Measurements from ENCODE around the gene LTB4R. TPM values are rescaled to one million over a fixed set of nuclear protein-coding genes. Genes with fewer than 3 reads are reported as not detected.
"Not testable (repeated sequence)": the region's sequence is repeated elsewhere in the genome, so short reads cannot be mapped to it uniquely, and the experiment has no call there.

LTB4R gene
- total RNA-seq, 2 donors from 2014 or later: 11.8 to 14.2 TPM

GRCh38 chr14:24347134-24347533, 35.8 kb downstream of the LTB4R start:
- H3K9me3 ChIP-seq: no peaks in the 10 kb centered on the region
- no peak overlapping the region for H3K27ac ChIP-seq
- WGBS: 63% methylated on average over 1 of the region's 1 CpG

DNA sequence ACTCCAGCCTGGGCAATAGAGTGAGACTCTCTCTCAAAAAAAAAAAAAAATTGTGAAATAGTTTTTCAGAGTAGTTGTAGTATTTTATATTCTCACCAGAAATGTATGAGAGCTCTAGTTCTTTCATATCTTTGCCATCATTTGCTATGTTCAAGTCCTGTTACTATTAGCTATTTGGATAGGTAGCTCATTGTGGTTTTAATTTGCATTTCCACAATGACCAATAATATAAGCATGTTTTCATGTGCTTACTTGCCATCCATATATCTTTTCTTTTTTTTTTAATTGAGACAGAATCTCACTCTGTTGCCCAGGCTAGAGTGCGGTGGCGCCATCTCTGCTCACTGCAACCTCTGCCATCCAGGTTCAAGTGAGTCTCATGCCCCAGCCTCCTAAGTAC, 36.9 kb downstream of the LTB4R start:
- DNase-seq (ENCODE audit: low spot score): no peak
- Histone ChIP-seq H3K9me3 (no peaks in the 10 kb centered on the region), H3K27ac (no peak overlapping the region), H3K36me3 (no peaks in the 10 kb centered on the region), H3K4me1 (replicated peaks) (no peaks in the 10 kb centered on the region), H3K4me3 (no peak overlapping the region), H3K27me3 (replicated peaks; ENCODE audit: insufficient read depth) (no peaks in the 10 kb centered on the region)
- WGBS: 87% methylated on average over 2 of the region's 2 CpGs
- intact Hi-C loops (cut with DNase I): no loop called here
- TF ChIP-seq POLR2AphosphoS5 (IDR thresholded peaks at IDR 0.05) (no peak), POLR2A (IDR thresholded peaks at IDR 0.05) (no peak)
- TF ChIP-seq, protein P1, sequence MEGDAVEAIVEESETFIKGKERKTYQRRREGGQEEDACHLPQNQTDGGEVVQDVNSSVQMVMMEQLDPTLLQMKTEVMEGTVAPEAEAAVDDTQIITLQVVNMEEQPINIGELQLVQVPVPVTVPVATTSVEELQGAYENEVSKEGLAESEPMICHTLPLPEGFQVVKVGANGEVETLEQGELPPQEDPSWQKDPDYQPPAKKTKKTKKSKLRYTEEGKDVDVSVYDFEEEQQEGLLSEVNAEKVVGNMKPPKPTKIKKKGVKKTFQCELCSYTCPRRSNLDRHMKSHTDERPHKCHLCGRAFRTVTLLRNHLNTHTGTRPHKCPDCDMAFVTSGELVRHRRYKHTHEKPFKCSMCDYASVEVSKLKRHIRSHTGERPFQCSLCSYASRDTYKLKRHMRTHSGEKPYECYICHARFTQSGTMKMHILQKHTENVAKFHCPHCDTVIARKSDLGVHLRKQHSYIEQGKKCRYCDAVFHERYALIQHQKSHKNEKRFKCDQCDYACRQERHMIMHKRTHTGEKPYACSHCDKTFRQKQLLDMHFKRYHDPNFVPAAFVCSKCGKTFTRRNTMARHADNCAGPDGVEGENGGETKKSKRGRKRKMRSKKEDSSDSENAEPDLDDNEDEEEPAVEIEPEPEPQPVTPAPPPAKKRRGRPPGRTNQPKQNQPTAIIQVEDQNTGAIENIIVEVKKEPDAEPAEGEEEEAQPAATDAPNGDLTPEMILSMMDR (IDR thresholded peaks at IDR 0.05): no peak

More at GRCh38 chr14:24347134-24347533, 35.8 kb downstream of the LTB4R start:
- Histone ChIP-seq H3K27me3 (replicated peaks; ENCODE audit: insufficient read depth) (no peaks in the 10 kb centered on the region), H3K4me3 (no peak overlapping the region), H3K4me1 (replicated peaks) (no peaks in the 10 kb centered on the region), H3K36me3 (no peaks in the 10 kb centered on the region)
- TF ChIP-seq POLR2A (IDR thresholded peaks at IDR 0.05): no peak
- no peak for TF ChIP-seq POLR2AphosphoS5 (IDR thresholded peaks at IDR 0.05)
- TF ChIP-seq, protein P1 (IDR thresholded peaks at IDR 0.05): no peak
- no peak for DNase-seq (ENCODE audit: low spot score)
- intact Hi-C loops (cut with DNase I): no loop called here

GRCh38 chr14:24349742-24350141, 38.4 kb downstream of the LTB4R start:
- Histone ChIP-seq H3K4me1 (replicated peaks) (no peaks in the 10 kb centered on the region), H3K4me3 (no peak overlapping the region), H3K36me3 (no peaks in the 10 kb centered on the region), H3K9me3 (no peaks in the 10 kb centered on the region), H3K27me3 (replicated peaks; ENCODE audit: insufficient read depth) (no peaks in the 10 kb centered on the region), H3K27ac (no peak overlapping the region)
- 67% methylated on average over 5 of the region's 5 CpGs for WGBS
- TF ChIP-seq POLR2A (IDR thresholded peaks at IDR 0.05) (no peak), POLR2AphosphoS5 (IDR thresholded peaks at IDR 0.05) (no peak)
- TF ChIP-seq, protein P1 (IDR thresholded peaks at IDR 0.05): no peak
- intact Hi-C loops (cut with DNase I): no loop called here
- no peak for DNase-seq (ENCODE audit: low spot score)

DNA sequence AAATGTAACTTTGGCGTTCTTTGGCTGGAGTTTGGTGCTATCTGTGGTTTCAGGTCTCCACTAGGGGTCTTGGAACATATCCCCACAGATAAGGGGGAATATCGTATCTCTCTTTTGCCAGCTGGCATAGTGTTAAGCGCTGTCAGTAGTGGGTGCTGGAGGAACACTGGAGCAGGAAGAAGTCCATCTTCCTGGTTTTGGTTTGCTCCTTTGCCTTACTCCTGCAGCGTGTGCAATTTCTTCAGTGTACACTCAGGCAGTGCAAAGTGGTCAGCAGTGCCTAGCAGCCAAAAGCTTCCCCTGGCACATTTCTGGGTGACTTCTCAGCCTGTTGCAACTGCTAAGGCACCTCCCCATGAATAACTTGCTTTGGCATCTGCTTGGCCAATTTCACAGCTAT, 40.2 kb downstream of the LTB4R start:
- H3K9me3 ChIP-seq: no peaks in the 10 kb centered on the region
- WGBS: 8% methylated on average over 4 of the region's 4 CpGs
- DNase-seq (ENCODE audit: low spot score): no peak
- intact Hi-C loops (cut with DNase I): no loop called here
- no peaks in the 10 kb centered on the region for H3K36me3 ChIP-seq
- no peaks in the 10 kb centered on the region for H3K27me3 ChIP-seq (replicated peaks; ENCODE audit: insufficient read depth)
- H3K4me3 ChIP-seq: no peak overlapping the region
- no peaks in the 10 kb centered on the region for H3K4me1 ChIP-seq (replicated peaks)
- TF ChIP-seq, protein P1 (IDR thresholded peaks at IDR 0.05): no peak
- TF ChIP-seq POLR2AphosphoS5 (IDR thresholded peaks at IDR 0.05): no peak
- TF ChIP-seq POLR2A (IDR thresholded peaks at IDR 0.05): no peak
- no peak overlapping the region for H3K27ac ChIP-seq

DNA sequence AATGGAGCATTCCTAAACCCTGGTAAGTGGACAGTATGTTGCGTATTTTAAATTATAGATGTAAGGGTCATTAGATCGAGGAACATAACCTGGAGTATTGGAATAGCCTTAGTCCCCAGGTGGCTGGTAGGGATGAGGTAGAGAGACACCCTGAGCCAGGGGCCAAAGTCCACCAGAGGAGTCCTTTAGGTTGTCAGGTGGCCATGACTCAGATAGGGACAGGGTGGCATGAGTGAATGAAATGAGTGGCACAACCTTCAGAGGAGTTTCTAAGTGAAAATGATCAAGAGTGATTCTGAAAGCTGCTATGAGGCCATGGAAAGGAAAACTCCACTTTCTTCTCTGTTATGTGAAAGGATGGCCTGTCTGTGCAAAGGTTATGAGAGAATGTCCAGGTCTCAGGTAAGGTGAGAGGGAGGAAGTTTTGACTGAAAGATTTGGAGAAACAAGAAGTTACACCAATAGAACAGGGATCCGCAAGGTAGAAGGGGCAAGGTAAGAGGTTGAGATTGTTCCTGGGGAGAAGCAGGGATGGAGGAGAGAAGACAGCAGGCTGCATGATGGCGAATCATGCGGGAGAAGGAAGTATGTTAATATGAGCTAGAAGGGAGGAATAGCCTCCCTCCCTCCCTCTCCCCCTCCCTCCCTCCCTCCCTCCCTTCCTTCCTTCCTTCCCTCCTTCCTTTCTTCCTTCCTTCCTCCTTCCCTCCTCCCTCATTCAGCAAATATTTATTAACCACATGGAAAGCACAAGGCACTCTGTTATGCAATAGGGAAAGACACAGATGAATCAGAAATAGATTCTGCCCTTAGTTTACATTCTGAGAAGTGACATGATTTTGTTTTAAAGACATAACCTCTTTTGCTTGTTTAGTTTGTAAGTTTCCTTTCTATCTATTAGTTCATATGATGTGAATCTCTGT, 42.5 kb downstream of the LTB4R start:
- WGBS: 76% methylated on average over 5 of the region's 5 CpGs
- no peak overlapping the region for H3K27ac ChIP-seq
- no peaks in the 10 kb centered on the region for H3K9me3 ChIP-seq
- intact Hi-C loops (cut with DNase I): no loop called here
- H3K36me3 ChIP-seq: no peaks in the 10 kb centered on the region
- DNase-seq (ENCODE audit: low spot score): no peak
- TF ChIP-seq, protein P1 (IDR thresholded peaks at IDR 0.05): no peak
- no peak for TF ChIP-seq POLR2AphosphoS5 (IDR thresholded peaks at IDR 0.05)
- TF ChIP-seq POLR2A (IDR thresholded peaks at IDR 0.05): no peak
- no peaks in the 10 kb centered on the region for H3K4me1 ChIP-seq (replicated peaks)
- no peak overlapping the region for H3K4me3 ChIP-seq
- no peaks in the 10 kb centered on the region for H3K27me3 ChIP-seq (replicated peaks; ENCODE audit: insufficient read depth)

GRCh38 chr14:24354482-24354825, 43.2 kb downstream of the LTB4R start:
- not testable (repeated sequence) for H3K27ac ChIP-seq
- WGBS: 86% methylated on average over 3 of the region's 3 CpGs

More at GRCh38 chr14:24354482-24354825, 43.2 kb downstream of the LTB4R start:
- H3K4me3 ChIP-seq; H3K27me3 ChIP-seq (replicated peaks; ENCODE audit: insufficient read depth); intact Hi-C loops (cut with DNase I); H3K36me3 ChIP-seq; H3K9me3 ChIP-seq; DNase-seq (ENCODE audit: low spot score); H3K4me1 ChIP-seq (replicated peaks): not testable (repeated sequence)

Measured in prostate gland (tissue), 2 donors.